Bone marrow (tissue), 2 donors: Measurements from ENCODE around the gene PARK7.
"Not testable (repeated sequence)": the region's sequence is repeated elsewhere in the genome, so short reads cannot be mapped to it uniquely, and the experiment has no call there.

Source experiments
- DNase-seq, 2 donors: peaks; one replicate each; lab custom pipeline; 2025; lab: John Stamatoyannopoulos, UW

Gene PARK7

GRCh38 chr1:7961216-7962013 lies at the start of gene PARK7:
TSS of gene PARK7 (plus strand) at chr1:7961711. CDS start at chr1:7962786, 1,075 bp downstream.
- peak; percentile 97 to 99 for DNase-seq

GRCh38 chr1:7912145-7912544 lies 49.4 kb upstream of the PARK7 start:
- no peak for DNase-seq

DNA sequence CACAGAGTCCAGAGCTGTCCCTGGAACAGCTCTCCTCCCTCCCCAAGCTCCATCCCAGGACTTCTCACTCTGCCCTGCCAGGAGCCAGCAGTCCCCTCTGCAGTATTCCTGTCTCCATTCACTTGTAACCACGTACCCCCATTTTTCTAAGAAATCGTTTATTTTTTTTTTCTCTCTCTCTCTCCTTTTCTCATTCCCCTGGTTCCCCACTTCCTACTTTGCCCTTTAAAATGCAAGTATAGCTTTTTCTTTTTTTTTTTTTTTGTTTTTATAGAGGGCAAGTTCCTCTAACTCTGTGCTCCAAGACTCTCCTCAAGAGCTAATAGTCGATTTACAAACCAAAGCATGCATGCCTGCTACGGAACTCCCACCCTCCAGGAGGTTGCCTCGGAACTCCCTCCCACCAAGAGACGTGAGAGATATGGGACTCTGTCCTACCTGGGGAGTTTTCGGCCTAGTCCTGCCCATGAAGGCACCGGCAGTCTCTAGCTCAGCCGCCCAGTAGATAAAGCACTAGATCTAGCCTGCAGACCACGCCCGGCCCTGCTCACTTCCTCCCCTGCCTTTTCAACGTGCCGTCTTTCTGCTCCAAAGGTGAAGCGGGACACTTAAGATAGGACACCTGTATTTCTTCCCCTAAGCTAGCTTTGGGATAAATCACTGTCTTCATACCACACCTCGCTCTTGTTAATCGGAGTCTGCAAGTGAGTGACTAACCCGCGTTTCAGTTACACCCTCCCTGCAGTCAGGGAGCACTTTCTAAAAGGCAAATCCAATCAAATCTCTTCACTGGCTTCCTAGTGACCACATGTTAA lies 48.6 kb upstream of the PARK7 start:
- no peak for DNase-seq

DNA sequence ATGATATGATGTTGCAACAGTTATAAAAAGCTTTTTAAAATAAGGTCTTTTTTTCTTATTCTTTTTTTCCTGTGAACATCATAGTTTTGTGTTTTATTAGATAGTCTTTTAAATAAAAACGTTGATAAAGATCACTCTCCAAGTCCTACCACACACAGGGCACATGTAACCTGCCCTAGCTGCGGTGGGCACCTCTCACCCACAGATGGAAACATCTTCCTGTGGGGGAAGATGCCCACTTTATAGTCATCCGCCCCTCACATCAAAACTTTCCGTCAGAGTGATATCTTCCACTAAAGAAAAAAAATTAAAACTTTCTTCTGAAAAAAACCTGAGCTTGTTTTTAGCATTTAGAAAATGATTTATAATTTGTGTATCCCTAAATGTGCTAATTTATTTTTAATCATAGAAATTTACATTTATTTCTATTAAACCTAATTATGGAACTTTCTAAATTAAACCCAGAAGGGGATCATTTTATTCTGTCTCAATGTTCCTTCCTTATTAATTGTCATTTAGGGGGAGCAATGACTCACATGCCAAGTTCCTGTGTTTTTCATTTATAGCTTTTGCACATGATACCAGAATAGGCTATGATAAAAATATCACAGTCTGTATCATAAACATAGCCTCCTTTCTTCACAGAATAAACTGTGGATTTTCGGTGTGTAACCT lies 45.5 kb upstream of the PARK7 start:
- no peak for DNase-seq

GRCh38 chr1:7916501-7916830 lies 45.0 kb upstream of the PARK7 start:
- DNase-seq, result no peak

- not testable (repeated sequence) for DNase-seq
Measured at GRCh38 chr1:7917971-7918370, 43.5 kb upstream of the PARK7 start.

DNA sequence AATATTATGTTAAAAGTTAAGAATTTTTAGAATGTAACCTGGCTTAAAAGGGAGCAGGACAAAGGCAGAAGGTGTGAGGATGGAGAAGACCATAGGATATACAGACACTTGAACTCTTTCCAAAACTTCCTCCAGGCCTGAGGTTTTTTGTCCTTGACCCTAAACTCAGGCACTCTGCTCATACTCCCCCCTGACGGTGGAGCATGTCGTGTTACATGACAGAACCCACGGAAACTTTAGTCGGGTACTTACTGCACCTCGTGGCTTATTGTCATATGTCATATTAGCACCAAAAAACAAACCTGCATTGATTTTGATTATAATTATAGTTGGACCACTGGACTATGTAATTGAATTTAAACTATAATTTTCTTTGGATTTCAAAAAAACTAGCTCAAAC lies 41.6 kb upstream of the PARK7 start:
- no peak for DNase-seq

DNA sequence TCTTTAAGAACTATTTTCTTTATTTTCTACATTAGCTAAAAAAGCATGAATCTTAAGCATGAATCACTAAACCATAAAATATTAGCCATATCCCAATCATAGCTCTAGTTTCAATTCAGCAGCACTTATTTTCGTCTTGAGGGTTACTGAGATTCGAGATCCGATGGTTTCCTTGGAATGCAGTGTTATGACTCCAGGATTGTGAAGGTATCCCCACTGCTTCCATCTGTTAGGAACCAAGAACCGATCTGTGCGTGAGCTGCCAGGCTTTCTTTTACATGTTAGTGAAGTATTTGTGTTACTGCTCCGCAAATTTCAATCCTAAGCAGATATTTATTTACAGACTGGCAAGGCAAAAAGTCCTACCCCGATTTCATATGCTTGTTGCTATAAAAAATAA lies 39.7 kb upstream of the PARK7 start:
- no peak for DNase-seq

DNA sequence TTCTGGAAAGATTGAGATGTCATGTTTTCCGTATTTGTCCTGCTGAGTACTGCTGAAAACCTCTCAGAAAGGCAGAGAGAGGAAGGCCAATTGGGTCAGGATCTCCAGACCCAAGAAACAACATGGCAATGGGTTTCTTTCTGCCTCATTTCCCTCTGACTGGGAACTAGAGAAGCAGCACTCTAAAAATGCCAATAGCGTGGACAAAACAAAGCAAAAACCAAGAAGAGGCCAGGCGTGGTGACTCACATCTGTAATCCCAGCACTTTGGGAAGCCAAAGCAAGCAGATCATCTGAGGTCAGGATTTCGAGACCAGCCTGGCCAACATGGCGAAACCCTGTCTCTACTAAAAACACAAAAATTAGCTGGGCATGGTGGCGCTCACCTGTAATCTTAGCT lies 39.2 kb upstream of the PARK7 start:
- no peak for DNase-seq

DNA sequence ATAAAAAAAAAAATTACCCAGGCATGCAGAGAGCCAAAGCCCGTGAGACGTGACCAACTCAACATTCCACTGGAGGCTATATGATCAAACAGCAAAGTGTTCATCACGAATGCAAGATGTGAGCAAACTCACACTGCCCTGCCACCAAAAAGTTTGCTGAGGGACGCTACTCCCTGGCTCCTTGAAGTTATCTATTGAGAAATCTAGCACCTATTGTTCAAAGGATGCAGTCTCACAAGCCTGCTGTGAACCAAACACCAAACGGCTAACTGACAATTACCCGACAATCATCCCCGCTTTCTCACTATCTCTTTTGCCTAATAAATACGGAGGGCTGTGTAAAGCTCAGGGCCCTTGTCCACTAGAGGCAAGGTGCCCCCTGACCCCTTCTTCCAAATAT lies 34.5 kb upstream of the PARK7 start:
- not testable (repeated sequence) for DNase-seq

DNA sequence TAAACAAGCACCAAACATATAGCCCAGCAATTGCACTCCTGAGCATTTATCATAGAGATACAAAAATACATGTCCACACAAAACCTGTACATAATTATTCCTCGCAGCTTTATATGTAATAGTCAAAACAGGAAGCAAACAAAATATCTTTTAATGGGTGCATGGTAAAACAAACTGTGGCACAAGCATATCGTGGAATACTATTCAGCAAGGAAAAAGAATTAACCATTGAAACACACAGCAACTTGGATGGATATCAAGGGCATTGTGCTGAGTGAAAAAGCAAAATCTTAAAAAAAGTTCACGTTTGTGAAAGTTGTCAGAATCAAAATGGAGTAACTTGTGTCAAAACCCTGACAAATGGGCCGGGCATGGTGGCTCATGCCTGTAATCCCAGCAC lies 33.3 kb upstream of the PARK7 start:
- no peak for DNase-seq

DNA sequence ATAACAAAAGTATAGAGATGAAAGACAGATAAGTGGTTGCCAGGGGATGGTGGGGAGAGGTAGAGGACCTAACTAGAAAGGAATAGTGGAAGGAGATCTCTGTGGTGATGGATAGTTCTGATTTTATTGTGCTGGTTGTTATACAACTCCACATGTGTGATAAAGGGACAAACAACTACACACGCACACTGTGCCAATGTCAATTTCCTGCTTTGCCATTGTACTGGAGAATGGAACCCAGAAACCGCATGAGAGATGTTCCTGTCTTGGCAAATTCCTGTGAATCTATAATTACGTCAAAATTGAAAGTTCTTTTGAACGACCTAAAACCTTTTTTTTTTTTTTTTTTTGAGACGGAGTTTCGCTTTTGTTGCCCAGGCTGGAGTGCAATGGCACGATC lies 31.9 kb upstream of the PARK7 start:
- DNase-seq, result no peak

- DNase-seq, result no peak
Measured at GRCh38 chr1:7930645-7931445, 30.7 kb upstream of the PARK7 start.

DNA sequence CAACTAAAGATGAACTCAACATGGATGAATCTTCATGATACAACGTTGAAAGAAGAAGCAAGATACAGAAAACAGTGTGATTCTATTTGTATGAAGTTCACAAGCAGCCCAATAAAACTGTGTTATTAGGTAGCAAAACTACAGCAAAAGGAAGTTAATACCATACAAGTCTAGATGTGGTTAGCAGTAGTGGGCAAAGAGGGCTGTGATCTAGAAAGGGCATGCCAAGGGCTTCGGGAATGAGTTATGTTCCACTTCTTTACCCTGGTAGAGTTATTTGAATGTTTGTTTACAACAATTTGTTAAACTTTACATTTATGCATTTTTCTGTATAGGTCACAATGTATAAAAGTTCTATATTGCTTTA lies 30.1 kb upstream of the PARK7 start:
- DNase-seq, result no peak

DNA sequence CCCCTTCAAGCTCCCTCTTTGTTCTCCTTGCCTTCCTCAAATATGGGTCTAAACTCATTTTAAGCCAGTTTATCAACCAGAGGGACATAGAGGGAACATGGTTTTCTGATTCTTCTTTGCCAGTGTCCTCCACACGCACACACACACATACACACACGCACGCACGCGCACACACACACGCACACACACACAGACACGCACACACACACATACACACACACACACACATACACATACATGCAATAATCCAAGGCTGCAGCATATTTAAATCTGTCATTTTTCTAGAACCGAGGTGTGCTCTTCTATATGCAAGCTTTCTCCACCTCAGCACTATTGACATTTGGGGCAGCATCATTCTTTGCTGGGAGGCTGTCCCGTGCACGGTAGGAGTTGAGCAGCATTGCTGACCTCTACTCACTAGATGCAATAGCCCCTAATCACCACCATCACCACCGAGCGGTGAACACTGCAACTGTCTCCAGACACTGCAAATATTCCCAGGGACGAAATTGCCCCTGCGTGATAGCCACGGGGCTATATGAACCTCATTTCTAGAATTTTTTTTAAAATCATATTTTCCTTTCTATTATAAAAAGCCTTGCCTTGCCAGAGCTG lies 28.9 kb upstream of the PARK7 start:
- no peak for DNase-seq

DNA sequence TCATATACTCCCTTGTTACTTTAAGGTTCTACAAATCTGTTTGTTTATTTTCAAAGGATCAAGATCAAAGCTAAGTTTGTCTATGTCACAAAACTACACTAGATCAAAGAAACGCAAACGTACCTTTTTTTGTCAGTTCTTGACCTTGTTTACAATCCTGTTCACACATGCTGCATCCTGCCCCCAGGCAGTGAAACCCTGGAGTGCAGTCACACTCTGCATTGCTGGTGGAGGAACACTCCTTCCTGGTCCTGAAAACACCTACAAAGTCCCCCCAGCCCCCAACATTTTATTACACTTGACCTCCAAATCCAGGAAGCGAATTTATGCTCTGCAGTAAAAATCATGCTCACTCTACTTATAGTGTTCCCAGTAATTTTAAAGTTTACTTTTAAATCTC lies 23.4 kb upstream of the PARK7 start:
- no peak for DNase-seq

GRCh38 chr1:7940034-7940433 lies 21.5 kb upstream of the PARK7 start:
- DNase-seq, result no peak

DNA sequence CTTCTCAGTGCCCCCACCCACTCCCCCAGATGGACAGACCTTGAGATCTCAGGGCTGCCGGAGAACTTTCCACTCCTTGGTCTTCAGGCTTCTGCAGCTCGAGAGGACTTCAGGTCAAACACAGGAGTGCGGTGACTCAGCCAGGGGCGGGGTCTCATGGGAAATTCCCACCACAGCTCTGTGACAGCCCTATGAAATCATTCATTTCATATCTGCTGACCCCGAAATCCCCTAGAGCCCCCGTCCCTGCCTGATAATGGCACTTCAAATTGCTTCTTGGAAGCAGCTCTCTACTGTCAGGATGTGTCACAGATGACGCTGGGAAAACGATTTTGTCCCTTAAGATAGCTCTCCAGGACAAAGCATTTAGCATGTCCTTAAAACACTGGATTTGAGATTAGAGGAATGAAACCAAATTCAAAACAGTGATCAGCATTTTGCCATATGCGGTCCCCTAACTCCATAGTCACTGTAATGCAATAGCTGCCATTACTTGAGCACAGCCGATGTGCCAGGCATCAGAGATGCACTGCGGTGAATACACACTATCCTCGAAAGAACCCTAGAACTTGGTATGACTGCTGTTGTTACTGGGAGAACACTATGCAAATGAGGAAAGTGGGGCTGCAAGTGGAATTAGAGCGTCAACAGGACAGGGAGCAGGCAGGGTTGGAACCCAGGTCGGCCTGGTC lies 20.6 kb upstream of the PARK7 start, which contains the start of gene TNFRSF9:
Gene TNFRSF9, minus strand, starts transcription at position 95 of the 692 bp plus-strand sequence. CDS start 845 bp downstream, outside the sequence.
- peak in 1 of 2 donors; percentile 25 for DNase-seq

- no peak for DNase-seq
Measured at GRCh38 chr1:7941437-7941793, 20.1 kb upstream of the PARK7 start.

GRCh38 chr1:7942214-7942921 lies 19.1 kb upstream of the PARK7 start:
- DNase-seq, result peak; percentile 24 to 38
